ENCODE results near the gene CABYR.

- TF ChIP-seq CTCF (IDR thresholded peaks at IDR 0.05) (no peak), POLR2A (IDR thresholded peaks at IDR 0.05) (no peak), POLR2AphosphoS5 (IDR thresholded peaks at IDR 0.05; ENCODE audit: insufficient read depth in 1 of 2, low read depth in 1 of 2) (no peak)
Observed at GRCh38 chr18:24112874-24113615, 25.8 kb upstream of the CABYR start.
